Rectal smooth muscle tissue (tissue), 1 donor: ENCODE measurements around the gene IL24.

ENCODE experiments used
- H3K27ac ChIP-seq: one replicate; pipeline ENCODE4 v1.7.0; 2013; ENCODE audit warnings: low read depth, low read length, inconsistent platforms
- H3K27me3 ChIP-seq: one replicate; pipeline ENCODE4 v1.7.0; 2013; ENCODE audit warnings: low read length; ENCODE audit not compliant: control insufficient read depth, insufficient read depth
- H3K36me3 ChIP-seq: one replicate; pipeline ENCODE4 v1.7.0; 2013; ENCODE audit warnings: low read length; ENCODE audit not compliant: control insufficient read depth, insufficient read depth
- H3K4me1 ChIP-seq: one replicate; pipeline ENCODE4 v1.7.0; 2013; ENCODE audit warnings: low read length; ENCODE audit not compliant: control insufficient read depth, insufficient read depth
- H3K4me3 ChIP-seq: one replicate; pipeline ENCODE4 v1.7.0; 2013; ENCODE audit warnings: low read length
- H3K9ac ChIP-seq: one replicate; pipeline ENCODE4 v1.7.0; 2013; ENCODE audit warnings: low read length

Gene IL24

GRCh38 chr1:206925106-206925736 lies 28.0 kb downstream of the IL24 start:
- H3K36me3 ChIP-seq, result no peaks in the 10 kb centered on the region
- H3K27me3 ChIP-seq, result no peaks in the 10 kb centered on the region
- H3K27ac ChIP-seq, result no peak overlapping the region
- no peak overlapping the region for H3K9ac ChIP-seq
- H3K4me1 ChIP-seq, result no peaks in the 10 kb centered on the region
- H3K4me3 ChIP-seq, result no peak overlapping the region

DNA sequence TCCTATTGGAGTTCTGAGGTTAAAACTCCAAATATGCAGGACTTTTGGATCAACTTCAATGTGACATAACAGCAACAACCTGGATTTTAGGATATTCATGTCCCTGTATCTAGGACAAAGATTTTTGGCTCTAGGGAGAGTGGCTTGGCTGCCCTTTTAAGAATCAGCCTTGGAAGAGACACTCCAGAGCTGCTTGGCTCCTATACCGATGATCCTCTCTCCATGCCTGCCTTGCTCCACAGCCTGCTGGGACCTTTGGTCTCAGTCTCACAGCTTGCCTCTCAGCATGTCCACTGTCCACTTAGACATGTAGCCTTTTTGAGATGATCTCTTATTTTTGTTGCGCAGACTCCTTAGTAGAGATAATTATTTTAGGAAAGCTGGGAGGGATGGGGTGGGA lies 29.0 kb downstream of the IL24 start:
- no peaks in the 10 kb centered on the region for H3K4me1 ChIP-seq
- H3K27me3 ChIP-seq, result no peaks in the 10 kb centered on the region
- no peak overlapping the region for H3K27ac ChIP-seq
- H3K9ac ChIP-seq, result no peak overlapping the region
- H3K4me3 ChIP-seq, result no peak overlapping the region
- H3K36me3 ChIP-seq, result no peaks in the 10 kb centered on the region

GRCh38 chr1:206929524-206929923 lies 32.3 kb downstream of the IL24 start:
- Histone ChIP-seq H3K27me3 (no peaks in the 10 kb centered on the region), H3K9ac (no peak overlapping the region), H3K36me3 (no peaks in the 10 kb centered on the region), H3K4me3 (no peak overlapping the region), H3K27ac (no peak overlapping the region), H3K4me1 (no peaks in the 10 kb centered on the region)

DNA sequence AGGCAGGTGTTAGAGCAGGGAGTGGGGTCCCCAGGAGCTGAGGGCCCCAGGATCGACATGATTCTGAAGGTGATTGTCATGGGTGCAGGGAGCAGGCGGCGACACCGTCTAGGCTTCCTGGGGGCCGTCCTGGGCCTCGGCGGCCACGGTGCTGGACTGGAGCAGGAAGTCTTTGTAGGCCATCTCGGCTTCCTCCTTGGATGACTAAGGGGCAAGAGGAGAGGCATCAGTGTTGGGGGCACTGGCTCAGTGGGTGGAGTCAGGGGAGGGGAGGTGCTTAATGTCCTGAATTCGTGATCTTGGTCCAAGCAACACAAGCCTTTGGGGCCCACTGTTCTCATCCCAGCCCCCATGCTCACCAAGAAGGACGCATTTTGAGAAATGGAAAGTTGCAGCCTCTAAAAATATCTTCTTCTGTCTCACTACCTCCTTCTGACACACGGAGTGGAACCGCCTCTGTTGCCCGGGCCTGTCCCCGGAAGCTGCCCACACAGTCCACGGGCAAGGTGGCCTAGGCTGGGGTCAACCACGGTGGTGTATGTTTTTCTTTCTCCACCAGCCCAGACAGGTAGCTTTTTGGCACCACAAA lies 33.1 kb downstream of the IL24 start:
- Histone ChIP-seq H3K4me3 (no peak overlapping the region), H3K27ac (no peak overlapping the region), H3K27me3 (no peaks in the 10 kb centered on the region), H3K4me1 (no peaks in the 10 kb centered on the region), H3K36me3 (no peaks in the 10 kb centered on the region), H3K9ac (no peak overlapping the region)

- no peak overlapping the region for H3K4me3 ChIP-seq
- no peaks in the 10 kb centered on the region for H3K36me3 ChIP-seq
- H3K27ac ChIP-seq, result no peak overlapping the region
- no peaks in the 10 kb centered on the region for H3K27me3 ChIP-seq
- H3K4me1 ChIP-seq, result no peaks in the 10 kb centered on the region
- H3K9ac ChIP-seq, result no peak overlapping the region
Measured at GRCh38 chr1:206931709-206932108, 34.5 kb downstream of the IL24 start.

GRCh38 chr1:206932177-206932576 lies 34.9 kb downstream of the IL24 start:
- H3K4me3 ChIP-seq, result no peak overlapping the region
- no peak overlapping the region for H3K9ac ChIP-seq
- no peaks in the 10 kb centered on the region for H3K36me3 ChIP-seq
- no peaks in the 10 kb centered on the region for H3K4me1 ChIP-seq
- H3K27me3 ChIP-seq, result no peaks in the 10 kb centered on the region
- no peak overlapping the region for H3K27ac ChIP-seq

DNA sequence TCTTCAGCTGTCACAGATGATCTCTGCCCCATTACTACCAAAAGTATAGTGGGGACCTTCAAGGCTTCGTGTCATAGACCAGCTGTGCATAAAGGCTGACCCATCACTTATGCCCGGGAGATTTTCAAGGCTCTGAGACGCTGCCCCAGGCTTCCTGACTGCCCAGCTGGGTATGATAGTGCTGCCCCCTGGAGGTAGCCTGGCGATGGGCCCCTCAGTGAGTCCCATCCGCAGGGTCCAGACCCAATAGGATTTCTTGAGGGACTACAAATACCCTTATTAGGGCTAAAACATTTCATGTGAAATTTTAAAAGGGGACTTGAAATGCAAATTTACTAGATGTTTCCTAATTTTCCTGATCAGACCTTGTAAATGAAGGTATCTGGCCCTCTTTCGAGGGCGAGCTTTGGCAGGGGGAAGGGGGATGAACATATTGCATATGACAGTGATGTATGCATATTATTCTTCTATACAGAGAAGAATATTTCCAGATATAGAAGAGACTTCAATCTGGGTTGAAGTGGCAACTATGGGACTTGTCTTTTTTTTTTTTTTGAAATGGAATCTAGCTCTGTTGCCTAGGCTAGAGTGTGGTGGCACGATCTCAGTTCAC lies 36.2 kb downstream of the IL24 start:
- Histone ChIP-seq H3K4me1 (no peaks in the 10 kb centered on the region), H3K9ac (no peak overlapping the region), H3K4me3 (no peak overlapping the region), H3K36me3 (no peaks in the 10 kb centered on the region), H3K27me3 (no peaks in the 10 kb centered on the region), H3K27ac (no peak overlapping the region)

DNA sequence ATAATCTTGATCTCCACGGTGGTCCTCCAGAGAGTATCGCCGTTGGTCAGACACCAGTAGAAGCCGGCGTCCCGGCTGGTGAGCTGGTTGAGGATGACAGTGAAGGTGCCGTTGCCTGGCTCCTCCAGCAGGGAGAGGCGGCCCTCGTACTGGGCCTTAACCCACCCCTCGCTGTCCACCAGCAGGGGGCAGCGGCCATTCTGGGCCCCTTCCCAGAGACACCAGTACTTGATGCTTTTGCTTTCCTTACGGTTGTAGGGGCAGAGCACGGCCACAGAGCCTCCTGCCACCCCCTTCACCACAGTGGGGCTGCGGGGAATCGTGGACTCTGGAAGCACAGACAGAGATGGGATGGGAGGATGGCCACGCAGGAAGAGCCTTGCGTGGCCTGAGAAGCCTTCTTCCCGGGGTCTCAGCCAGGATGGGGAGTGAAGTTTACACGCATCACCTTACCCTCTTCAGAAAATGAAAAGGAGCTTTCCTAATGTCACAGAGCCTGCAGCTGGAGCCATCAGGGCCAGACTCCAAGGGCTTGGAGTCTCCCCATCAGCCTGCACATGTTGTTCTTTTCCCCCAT lies 38.3 kb downstream of the IL24 start:
- Histone ChIP-seq H3K27me3 (no peaks in the 10 kb centered on the region), H3K27ac (no peak overlapping the region), H3K4me3 (no peak overlapping the region), H3K4me1 (no peaks in the 10 kb centered on the region), H3K9ac (no peak overlapping the region), H3K36me3 (no peaks in the 10 kb centered on the region)

GRCh38 chr1:206937425-206937824 lies 40.2 kb downstream of the IL24 start:
- no peak overlapping the region for H3K4me3 ChIP-seq
- H3K9ac ChIP-seq, result no peak overlapping the region
- H3K27me3 ChIP-seq, result no peaks in the 10 kb centered on the region
- H3K36me3 ChIP-seq, result no peaks in the 10 kb centered on the region
- no peaks in the 10 kb centered on the region for H3K4me1 ChIP-seq
- H3K27ac ChIP-seq, result no peak overlapping the region

DNA sequence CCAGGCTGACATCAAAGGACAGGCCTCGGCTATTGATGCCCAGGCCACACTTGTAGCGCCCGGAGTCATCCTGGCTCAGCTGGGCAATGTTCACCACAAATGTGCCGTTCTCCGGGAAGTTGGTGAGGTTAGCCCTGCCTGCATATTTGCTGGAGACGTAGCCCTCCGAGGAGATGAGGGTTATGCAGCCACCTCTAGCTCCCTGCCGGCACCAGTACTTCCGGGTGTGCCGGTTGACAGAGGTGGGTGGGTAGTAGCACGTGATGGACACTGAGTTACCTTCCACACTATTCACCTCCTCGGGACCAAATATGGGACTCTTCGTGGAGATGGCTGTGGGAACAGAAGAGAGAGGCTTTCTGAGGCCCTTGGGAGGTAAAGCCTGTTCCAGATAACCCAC lies 41.9 kb downstream of the IL24 start:
- no peak overlapping the region for H3K27ac ChIP-seq
- no peak overlapping the region for H3K4me3 ChIP-seq
- no peaks in the 10 kb centered on the region for H3K36me3 ChIP-seq
- no peak overlapping the region for H3K9ac ChIP-seq
- no peaks in the 10 kb centered on the region for H3K4me1 ChIP-seq
- no peaks in the 10 kb centered on the region for H3K27me3 ChIP-seq

DNA sequence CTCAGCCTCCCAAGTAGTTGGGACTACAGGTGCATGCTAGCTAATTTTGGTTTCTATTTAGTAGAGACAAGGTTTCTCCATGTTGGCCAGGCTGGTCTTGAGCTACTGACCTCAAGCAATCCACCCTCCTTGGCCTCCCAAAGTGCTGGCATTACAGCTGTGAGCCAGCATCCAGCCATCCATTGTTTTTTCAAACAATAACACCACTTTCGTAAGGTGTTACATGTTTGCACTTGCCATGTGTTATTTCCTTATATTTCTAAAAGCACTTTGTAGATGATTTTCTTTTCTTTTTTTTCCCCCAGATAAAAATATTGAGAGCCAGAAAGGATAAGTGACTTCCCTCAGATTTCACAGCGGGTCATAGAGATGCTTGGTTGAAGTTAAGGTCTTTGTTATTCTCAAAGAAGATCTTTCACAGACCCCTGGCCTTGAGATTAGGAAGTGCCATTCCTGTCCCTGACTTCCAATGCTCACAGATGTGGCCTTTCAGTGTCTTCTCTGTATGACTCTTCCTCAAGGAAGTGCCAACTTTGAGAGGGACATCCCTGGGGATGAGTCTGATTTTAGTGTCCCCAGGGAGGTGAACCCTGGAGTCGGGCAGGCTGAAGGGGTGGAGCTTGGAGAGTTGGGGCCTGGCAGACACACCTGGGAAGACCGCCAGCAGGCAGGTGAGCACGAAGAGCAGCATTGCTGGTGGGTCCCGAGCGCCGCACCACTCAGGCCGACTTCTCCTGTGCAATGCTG lies 42.8 kb downstream of the IL24 start:
- H3K27ac ChIP-seq, result no peak overlapping the region
- no peaks in the 10 kb centered on the region for H3K36me3 ChIP-seq
- H3K27me3 ChIP-seq, result no peaks in the 10 kb centered on the region
- H3K4me3 ChIP-seq, result no peak overlapping the region
- H3K9ac ChIP-seq, result no peak overlapping the region
- no peaks in the 10 kb centered on the region for H3K4me1 ChIP-seq

DNA sequence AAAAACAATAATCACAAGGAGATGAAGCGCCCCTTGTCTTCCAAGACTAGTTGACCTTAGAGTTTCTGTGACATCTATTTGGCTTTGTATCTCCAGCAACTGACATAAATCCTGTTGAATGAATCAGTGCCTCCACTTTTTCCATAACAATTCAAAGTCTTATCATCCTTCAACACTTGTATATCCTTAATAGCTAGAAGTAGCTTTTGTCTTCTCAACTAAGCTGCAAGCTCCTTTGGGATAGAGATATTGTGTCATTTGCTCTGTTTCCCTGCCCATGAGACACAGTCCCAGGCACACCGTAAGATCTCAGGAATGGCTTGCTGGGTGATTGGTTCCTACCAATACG lies 43.3 kb downstream of the IL24 start:
- Histone ChIP-seq H3K4me1 (no peaks in the 10 kb centered on the region), H3K9ac (no peak overlapping the region), H3K27ac (no peak overlapping the region), H3K4me3 (peak overlapping the region; percentile 40), H3K27me3 (no peaks in the 10 kb centered on the region), H3K36me3 (peaks cover 3% of the 10 kb centered on the region)
